ENCODE measurements around the gene THOC7. TPM values are rescaled to one million over a fixed set of nuclear protein-coding genes. Genes with fewer than 3 reads are reported as not detected.

Gene THOC7
- polyA plus RNA-seq, 1 experiment: 84.3 TPM

- Histone ChIP-seq H3K4me3 (ENCODE audit: low read depth, low read length) (no peak overlapping the region), H3K9me3 (ENCODE audit: control insufficient read depth, insufficient read depth, low read length) (no peaks in the 10 kb centered on the region), H3K27me3 (ENCODE audit: control insufficient read depth, insufficient read depth, low read length) (no peaks in the 10 kb centered on the region), H3K27ac (ENCODE audit: low read depth, low read length) (no peak overlapping the region)
- no peak for TF ChIP-seq CTCF (IDR thresholded peaks at IDR 0.05; ENCODE audit: low read depth, low read length)
- CTCF ChIA-PET: interaction anchor here (0.6 kb wide), 1 partner anchor 15 kb away, joined by 3 read pairs; no protein-coding TSS in a partner anchor
- no peak for DNase-seq (ENCODE audit: low read depth, low spot score)
- POLR2A ChIA-PET: no interaction called here
Observed at GRCh38 chr3:63809607-63810006, 54.0 kb downstream of the THOC7 start.

- DNase-seq (ENCODE audit: low read depth, low spot score): no peak
- POLR2A ChIA-PET: no interaction called here
- CTCF ChIA-PET: interaction anchor here (1.3 to 1.8 kb wide), 2 partner anchors 10 to 458 kb away, joined by 6 to 7 read pairs; partner anchors contain the start of gene C3orf49
- Histone ChIP-seq H3K27ac (ENCODE audit: low read depth, low read length) (no peak overlapping the region), H3K9me3 (ENCODE audit: control insufficient read depth, insufficient read depth, low read length) (no peaks in the 10 kb centered on the region), H3K4me3 (ENCODE audit: low read depth, low read length) (no peak overlapping the region), H3K27me3 (ENCODE audit: control insufficient read depth, insufficient read depth, low read length) (no peaks in the 10 kb centered on the region)
- TF ChIP-seq CTCF (IDR thresholded peaks at IDR 0.05; ENCODE audit: low read depth, low read length): no peak
Observed at GRCh38 chr3:63808633-63809032, 55.0 kb downstream of the THOC7 start.

GRCh38 chr3:63807961-63808565 lies 55.5 kb downstream of the THOC7 start:
- POLR2A ChIA-PET: no interaction called here
- Histone ChIP-seq H3K4me3 (ENCODE audit: low read depth, low read length) (no peak overlapping the region), H3K27me3 (ENCODE audit: control insufficient read depth, insufficient read depth, low read length) (no peaks in the 10 kb centered on the region), H3K27ac (ENCODE audit: low read depth, low read length) (no peak overlapping the region), H3K9me3 (ENCODE audit: control insufficient read depth, insufficient read depth, low read length) (no peaks in the 10 kb centered on the region)
- no peak for TF ChIP-seq CTCF (IDR thresholded peaks at IDR 0.05; ENCODE audit: low read depth, low read length)
- no peak for DNase-seq (ENCODE audit: low read depth, low spot score)
- CTCF ChIA-PET: interaction anchor here (1.3 to 1.8 kb wide), 2 partner anchors 10 to 457 kb away, joined by 6 to 7 read pairs; partner anchors contain the start of gene C3orf49

- H3K9me3 ChIP-seq (ENCODE audit: control insufficient read depth, insufficient read depth, low read length): no peaks in the 10 kb centered on the region
- ChIA-PET POLR2A (no interaction called here), CTCF (interaction anchor here (2.3 to 4.5 kb wide), 2 partner anchors 15 to 454 kb away, joined by 11 to 23 read pairs; partner anchors contain the start of gene C3orf49)
- no peak overlapping the region for H3K27ac ChIP-seq (ENCODE audit: low read depth, low read length)
- H3K4me3 ChIP-seq (ENCODE audit: low read depth, low read length): no peak overlapping the region
- no peak for DNase-seq (ENCODE audit: low read depth, low spot score)
- no peak for TF ChIP-seq CTCF (IDR thresholded peaks at IDR 0.05; ENCODE audit: low read depth, low read length)
- no peaks in the 10 kb centered on the region for H3K27me3 ChIP-seq (ENCODE audit: control insufficient read depth, insufficient read depth, low read length)
Observed at GRCh38 chr3:63803911-63804310, 59.7 kb downstream of the THOC7 start.

GRCh38 chr3:63800097-63800496 lies 63.5 kb downstream of the THOC7 start:
- CTCF ChIA-PET: interaction anchor here (4.5 kb wide), 1 partner anchor 450 kb away, joined by 23 read pairs; no protein-coding TSS in a partner anchor
- no peak for TF ChIP-seq CTCF (IDR thresholded peaks at IDR 0.05; ENCODE audit: low read depth, low read length)
- H3K27me3 ChIP-seq (ENCODE audit: control insufficient read depth, insufficient read depth, low read length): no peaks in the 10 kb centered on the region
- H3K4me3 ChIP-seq (ENCODE audit: low read depth, low read length): no peak overlapping the region
- H3K9me3 ChIP-seq (ENCODE audit: control insufficient read depth, insufficient read depth, low read length): no peaks in the 10 kb centered on the region
- no peak overlapping the region for H3K27ac ChIP-seq (ENCODE audit: low read depth, low read length)
- no peak for DNase-seq (ENCODE audit: low read depth, low spot score)
- POLR2A ChIA-PET: no interaction called here
